Measurements from ENCODE around the gene ZNF76.
A peak's percentile ranks its signal among the peaks of the same experiment; 100 is the strongest.
"Not testable (repeated sequence)": the region's sequence is repeated elsewhere in the genome, so short reads cannot be mapped to it uniquely, and the experiment has no call there.

Gene ZNF76

GRCh38 chr6:35304299-35304698 lies 44.8 kb downstream of the ZNF76 start:
- peak; percentile 67 for DNase-seq

DNA sequence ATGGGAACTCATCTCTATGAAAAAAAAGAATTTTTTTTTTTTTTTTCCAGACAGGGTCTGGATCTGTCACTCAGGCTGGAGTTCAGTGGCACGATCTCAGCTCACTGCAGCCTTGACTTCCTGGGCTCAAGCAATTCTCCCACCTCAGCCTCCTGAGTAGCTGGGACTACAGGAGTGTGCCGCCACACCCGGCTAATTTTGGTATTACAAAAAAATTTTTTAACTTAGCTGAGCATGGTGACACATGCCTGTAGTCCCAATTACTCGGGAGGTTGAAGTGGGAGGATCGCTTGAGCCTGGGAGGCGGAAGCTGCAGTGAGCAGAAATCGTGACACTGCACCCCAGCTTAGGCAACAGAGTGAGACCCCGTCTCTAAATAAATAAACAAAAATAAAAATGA lies 45.6 kb downstream of the ZNF76 start:
- peak; percentile 54 for DNase-seq

DNA sequence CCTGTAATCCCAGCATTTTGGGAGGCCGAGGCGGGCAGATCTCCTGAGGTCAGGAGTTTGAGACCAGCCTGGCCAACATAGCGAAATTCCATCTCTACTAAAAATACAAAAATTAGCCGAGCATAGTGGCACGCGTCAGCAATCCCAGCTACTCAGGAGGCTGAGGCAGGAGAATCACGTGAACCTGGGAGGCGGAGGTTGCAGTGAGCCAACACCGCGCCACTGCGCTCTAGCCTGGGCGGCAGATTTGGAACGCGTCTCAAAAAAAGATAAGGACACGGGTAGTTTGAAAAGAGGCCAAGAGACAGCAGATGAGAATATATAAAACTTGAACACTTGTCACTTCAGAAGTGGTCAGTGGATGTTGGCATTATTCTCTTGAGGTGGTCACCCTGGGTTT lies 47.6 kb downstream of the ZNF76 start:
- DNase-seq, result not testable (repeated sequence)

DNA sequence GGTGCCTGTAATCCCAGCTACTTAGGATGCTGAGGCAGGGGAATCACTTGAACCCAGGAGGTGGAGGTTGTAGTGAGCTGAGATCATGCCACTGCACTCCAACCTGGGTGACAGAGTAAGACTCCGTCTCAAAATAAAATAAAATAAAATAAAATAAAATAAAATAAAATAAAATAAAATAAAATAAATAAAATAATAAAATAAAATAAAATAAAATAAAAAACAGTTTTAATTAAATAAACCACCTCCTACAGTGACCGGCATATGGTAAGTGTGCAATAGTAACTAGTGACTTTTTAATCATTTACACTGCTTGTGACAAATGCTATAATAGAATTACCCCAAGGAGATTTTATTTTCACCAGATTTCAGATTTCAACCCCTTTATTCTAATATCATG lies 49.0 kb downstream of the ZNF76 start:
- not testable (repeated sequence) for DNase-seq

GRCh38 chr6:35309611-35310264 lies 50.2 kb downstream of the ZNF76 start:
- peak; percentile 22 for DNase-seq

DNA sequence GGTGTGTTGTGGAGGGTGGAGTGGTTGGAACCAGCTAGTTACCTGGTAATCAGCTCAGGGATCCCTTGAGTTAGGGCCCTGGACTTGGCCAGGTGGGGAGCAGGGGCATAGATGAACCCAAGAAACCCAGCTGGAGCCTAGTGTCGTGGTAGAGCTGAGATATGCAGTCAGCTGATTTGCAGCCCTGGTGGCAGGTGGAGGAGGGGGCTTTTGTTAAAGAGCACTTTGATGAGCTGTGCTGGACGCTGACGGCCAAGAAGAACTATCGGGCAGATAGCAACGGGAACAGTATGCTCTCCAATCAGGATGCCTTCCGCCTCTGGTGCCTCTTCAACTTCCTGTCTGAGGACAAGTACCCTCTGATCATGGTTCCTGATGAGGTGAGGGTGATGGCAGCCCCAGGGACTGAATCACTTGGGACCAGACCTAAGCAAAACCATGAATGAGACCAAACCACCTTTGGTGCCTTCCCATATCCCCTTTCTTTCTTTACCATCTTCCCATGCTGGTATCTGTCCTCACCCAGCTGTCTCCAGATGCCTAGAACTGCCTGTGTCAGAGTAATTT lies 50.8 kb downstream of the ZNF76 start:
- DNase-seq, result peak; percentile 48

DNA sequence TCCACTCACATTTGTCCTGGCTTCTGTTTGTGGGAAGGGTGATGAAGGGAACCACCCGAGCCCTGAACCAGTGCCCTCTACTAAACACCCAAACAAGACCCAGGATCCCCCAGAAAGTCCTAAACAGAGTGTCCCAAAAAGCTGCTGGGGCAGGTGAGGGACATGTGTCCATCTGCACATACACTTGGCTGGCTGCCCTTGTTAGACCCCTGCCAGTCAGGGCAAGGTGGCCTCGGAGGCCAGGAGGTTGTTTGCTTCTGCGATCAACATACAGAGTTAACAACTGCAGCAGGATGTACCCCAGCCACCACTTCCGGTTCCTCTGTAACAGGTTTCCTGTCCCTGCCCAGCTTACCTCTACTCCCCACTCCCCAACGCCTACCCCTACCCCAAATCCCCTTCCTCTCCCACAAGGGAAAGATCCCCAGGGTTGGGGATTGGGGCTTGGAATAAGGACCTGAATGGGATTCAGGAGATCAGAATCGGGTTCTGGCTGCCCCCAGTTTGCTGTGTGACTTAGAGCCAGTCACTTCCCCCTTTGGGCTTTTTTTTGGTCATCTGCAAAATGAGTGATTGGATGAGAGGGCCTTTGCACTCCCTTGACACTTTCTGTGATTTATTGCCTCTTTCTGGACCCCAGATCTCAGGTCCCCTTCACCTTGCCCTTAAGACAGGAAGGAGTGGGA lies 52.0 kb downstream of the ZNF76 start:
- DNase-seq, result no peak

GRCh38 chr6:35312076-35312800 lies 52.7 kb downstream of the ZNF76 start:
- DNase-seq, result no peak

GRCh38 chr6:35312807-35313206 lies 53.3 kb downstream of the ZNF76 start:
- DNase-seq, result no peak

DNA sequence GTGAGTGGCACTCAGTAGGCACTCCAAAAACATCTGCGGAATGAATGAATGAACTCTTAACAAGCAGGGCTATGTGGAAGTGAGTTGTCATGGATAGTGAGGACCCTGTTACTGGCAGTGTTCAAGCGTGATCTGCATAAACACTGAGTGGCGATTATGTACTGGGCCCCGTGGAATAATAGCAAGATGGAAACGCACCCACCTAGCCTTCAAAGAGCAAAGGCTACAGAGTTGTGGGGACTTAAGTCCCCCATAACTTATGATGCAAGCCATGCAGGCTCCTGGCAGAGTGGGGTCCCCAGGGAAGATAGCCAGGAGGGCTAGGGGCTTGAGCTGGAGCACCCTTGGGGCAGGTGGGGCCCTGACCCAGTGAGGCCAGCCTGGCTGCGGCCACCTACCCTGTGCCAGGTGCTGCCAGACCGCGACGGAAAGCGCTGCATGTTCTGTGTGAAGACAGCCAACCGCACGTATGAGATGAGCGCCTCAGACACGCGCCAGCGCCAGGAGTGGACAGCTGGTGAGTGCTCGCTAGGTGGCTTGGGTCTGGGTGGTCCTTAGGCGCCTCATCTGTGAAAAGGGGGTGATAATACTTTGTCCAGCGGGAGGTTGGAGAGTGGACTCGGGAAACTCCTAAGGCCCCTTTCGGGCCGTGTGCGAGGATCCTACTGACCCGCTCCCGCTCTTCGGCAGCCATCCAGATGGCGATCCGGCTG lies 58.1 kb downstream of the ZNF76 start:
- DNase-seq, result no peak

DNA sequence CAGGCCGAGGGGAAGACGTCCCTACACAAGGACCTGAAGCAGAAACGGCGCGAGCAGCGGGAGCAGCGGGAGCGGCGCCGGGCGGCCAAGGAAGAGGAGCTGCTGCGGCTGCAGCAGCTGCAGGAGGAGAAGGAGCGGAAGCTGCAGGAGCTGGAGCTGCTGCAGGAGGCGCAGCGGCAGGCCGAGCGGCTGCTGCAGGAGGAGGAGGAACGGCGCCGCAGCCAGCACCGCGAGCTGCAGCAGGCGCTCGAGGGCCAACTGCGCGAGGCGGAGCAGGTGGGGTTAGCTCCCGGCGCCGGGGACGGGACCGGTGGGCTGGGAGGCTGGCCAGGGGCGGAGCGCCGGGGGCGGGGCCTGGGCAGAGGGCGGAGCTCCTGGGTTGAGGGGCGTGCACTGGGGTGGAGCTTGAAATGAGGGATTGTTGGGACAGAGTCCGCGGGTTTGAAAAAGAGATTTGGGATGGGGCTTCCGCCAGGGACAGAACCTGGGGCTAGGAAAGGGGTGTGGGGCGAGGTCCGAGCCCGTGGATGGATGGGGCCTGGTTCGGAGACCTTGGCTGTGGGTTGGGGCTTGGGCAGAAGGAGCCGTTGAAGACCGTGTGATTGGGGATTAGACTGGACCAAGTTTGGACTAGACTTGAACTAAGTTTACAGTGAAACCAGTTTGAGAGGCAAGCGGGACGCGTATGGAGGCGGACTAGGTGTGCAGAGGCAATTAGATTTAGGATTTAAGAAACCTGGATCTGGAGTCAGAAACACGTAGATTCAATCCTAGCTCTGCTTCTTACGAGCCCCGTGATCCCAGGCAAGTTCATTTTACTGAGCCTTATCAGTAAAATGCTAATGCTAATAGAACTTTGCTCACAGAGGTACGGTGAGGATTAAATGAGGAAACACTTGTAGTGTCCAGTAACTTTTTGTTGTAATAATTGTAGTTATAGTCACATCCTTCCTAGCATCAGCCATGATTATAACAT lies 58.9 kb downstream of the ZNF76 start:
- peak; percentile 96 for DNase-seq

DNA sequence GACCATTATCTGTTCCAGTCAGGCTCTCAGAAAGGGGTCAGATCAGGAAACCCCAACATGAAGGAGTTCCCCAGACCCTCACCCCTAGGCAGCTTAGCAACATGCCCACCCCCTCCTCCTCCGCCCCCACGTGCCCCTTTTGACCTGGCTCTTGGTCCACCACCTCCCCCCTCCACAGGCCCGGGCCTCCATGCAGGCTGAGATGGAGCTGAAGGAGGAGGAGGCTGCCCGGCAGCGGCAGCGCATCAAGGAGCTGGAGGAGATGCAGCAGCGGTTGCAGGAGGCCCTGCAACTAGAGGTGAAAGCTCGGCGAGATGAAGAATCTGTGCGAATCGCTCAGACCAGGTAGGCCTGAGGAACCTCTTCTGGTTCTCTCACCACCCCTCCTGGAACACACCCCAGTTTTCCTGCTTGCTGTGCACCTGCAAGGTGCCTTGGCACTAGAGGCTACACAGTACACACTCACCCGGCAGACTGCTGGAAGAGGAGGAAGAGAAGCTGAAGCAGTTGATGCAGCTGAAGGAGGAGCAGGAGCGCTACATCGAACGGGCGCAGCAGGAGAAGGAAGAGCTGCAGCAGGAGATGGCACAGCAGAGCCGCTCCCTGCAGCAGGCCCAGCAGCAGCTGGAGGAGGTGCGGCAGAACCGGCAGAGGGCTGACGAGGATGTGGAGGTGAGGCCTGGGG lies 60.0 kb downstream of the ZNF76 start:
- DNase-seq, result peak; percentile 35

DNA sequence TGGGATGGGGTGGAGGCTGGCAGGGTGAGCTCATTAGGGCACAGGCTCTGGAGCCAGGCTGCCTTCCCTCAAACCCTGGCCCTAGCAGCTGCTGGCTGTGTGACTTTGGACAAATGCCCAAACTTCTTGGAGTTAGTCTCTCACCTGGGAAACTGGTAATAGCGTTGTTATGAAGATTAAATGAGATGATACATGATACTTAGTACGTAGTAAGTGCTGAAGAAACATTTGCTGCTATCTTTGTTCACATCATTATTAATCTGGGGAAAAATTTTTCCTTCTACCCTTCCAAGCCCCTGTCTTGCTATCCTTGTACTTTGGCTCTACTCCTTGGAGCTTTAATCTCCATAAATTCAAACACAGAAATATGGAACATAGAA lies 60.5 kb downstream of the ZNF76 start:
- DNase-seq, result no peak

DNA sequence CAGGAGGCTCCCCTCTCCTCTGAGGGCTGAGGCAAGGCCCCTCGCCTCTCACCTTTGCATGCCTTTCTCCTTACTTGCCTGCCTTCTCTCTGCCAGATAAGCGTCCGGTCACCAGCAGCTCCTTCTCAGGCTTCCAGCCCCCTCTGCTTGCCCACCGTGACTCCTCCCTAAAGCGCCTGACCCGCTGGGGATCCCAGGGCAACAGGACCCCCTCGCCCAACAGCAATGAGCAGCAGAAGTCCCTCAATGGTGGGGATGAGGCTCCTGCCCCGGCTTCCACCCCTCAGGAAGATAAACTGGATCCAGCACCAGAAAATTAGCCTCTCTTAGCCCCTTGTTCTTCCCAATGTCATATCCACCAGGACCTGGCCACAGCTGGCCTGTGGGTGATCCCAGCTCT lies 61.6 kb downstream of the ZNF76 start:
- DNase-seq, result no peak

GRCh38 chr6:35327349-35328027 lies 68.0 kb downstream of the ZNF76 start:
- DNase-seq, result peak; percentile 81

- no peak for DNase-seq
Observed at GRCh38 chr6:35328108-35328723, 68.7 kb downstream of the ZNF76 start.

DNA sequence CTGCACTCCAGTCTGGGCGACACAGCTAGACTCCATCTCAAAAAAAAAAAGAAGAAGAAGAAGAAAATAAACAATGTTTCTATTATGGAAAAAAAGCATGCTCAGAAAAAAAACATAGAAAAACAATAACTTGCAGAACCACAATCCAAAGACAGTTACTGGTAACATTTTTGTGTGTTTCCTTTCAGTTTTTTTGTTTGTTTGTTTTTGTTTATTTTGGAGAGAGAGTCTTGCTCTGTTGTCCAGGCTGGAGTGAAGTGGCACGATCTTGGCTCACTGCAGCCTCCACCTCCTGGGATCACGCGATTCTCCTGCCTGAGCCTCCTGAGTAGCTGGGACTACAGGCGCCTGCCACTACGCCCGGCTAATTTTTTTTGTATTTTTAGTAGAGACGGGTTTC lies 69.4 kb downstream of the ZNF76 start:
- not testable (repeated sequence) for DNase-seq

DNA sequence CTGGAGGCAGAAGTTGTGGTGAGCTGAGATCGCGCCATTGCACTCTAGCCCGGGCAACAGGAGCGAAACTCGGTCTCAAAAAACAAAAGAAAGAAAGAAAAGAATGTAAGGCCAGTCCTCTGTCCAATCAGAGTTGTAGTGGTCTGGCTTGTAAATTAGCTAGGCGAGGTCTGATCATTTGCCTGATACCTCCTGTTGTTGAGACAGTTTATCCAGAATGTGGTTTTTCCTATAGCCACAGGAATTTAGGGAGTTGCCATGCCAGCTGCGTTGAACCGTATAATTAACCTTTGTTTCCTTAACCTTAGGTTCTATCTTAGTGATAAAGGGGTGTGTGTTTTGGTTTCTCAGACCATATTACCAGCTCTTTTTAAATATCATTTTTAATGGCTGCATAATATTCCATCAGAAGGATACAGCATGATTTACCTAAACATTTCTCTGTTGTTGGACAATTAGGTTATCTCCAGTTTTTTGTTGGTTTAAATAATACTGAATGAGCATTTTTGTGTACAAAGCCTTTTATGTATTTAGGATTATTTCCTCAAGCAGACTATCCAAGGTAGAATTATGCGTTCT lies 71.1 kb downstream of the ZNF76 start:
- peak; percentile 61 for DNase-seq

DNA sequence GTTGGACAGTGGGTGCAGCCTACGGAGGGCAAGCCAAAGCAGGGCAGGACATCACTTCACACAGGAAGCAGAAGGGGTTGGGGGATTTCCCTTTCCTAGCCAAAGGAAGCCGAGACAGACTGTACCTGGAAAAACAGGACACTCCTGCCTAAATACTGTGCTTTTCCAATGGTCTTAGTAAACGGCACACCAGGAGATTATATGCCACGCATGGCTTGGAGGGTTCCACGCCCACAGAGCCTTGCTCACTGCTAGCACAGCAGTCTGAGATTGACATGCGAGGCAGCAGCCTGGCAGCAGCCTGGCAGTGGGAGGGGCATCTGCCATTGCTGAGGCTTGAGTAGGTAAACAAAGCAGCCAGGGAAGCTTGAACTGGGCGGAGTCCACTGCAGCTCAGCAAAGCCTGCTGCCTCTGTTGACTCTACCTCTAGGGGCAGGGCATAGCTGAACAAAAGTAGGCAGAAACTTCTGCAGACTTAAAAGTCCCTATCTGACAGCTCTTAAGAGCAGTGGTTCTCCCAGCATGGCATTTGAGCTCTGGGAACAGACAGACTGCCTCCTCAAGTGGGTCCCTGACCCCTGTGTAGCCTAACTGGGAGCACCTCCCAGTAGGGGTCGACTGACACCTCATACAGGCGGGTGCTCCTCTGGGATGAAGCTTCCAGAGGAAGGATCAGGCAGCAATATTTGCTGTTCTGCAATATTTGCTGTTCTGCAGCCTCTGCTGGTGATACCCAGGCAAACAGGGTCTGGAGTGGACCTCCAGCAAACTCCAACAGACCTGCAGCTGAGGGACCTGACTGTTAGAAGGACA lies 72.7 kb downstream of the ZNF76 start:
- DNase-seq, result not testable (repeated sequence)

Data from islet precursor cell (in vitro differentiated cells).